Measurements from ENCODE around the gene PCDHGB4. TPM values are rescaled to one million over a fixed set of nuclear protein-coding genes. Genes with fewer than 3 reads are reported as not detected.

Gene PCDHGB4
- total and polyA plus RNA-seq, 2 of the 8 experiments (the other 6 are each of a cell fraction or from before 2014, with no cell fraction given) = 8.0 to 9.1 TPM

DNA sequence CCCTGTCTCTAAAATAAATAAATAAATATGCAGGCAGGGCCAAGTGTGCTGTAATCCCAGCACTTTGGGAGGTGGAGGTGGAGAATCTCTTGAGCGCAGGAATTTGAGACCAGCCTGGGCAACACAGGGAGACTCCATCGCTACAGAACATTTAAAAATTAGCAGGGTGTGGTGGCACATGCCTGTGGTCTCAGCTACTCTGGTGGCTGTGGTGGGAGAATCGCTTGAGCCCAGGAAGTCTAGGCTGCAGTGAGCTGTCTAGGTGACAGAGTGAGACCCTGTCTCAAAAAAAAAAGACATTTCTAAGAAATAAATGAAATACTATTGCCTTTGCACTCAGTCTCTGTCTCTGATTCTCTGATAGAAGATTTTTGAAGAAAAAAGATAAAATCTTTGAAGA is 24.1 kb downstream of the PCDHGB4 start (continued):
- no peak for TF ChIP-seq CBX8 (IDR thresholded peaks at IDR 0.05; ENCODE audit: borderline replicate concordance, low read depth, low read length)

Measured in H1 (cell line).